HFFc6 (cell line): ENCODE measurements around the gene IL2RA. TPM values are rescaled to one million over a fixed set of nuclear protein-coding genes. Genes with fewer than 3 reads are reported as not detected.

ENCODE experiments used
- DNase-seq: peaks from one replicate; pipeline ENCODE4 v3.0.0-alpha.2; 2018
- H3K27ac Mint-ChIP-seq: 2 replicates; pipeline ENCODE4 v1.8.0; 2020; ENCODE audit warnings: mild to moderate bottlenecking, mixed read lengths
- H3K27me3 Mint-ChIP-seq: 2 replicates; pipeline ENCODE4 v1.8.0; 2021; ENCODE audit warnings: mild to moderate bottlenecking, moderate library complexity, mixed read lengths; ENCODE audit not compliant: insufficient read depth
- H3K36me3 Mint-ChIP-seq: 2 replicates; pipeline ENCODE4 v1.8.0; 2021; ENCODE audit warnings: low read depth, mixed read lengths
- H3K4me1 Mint-ChIP-seq: 2 replicates; pipeline ENCODE4 v1.8.0; 2020; ENCODE audit warnings: low read depth, mixed read lengths
- H3K4me3 Mint-ChIP-seq: 2 replicates; pipeline ENCODE4 v1.8.0; 2020; ENCODE audit warnings: mild to moderate bottlenecking, moderate library complexity, mixed read lengths
- H3K9me3 Mint-ChIP-seq: 2 replicates; pipeline ENCODE4 v1.8.0; 2020; ENCODE audit warnings: mild to moderate bottlenecking, mixed read lengths
- CTCF ChIP-seq: fragments of 200-600 bp; sonication (generic); IDR thresholded peaks from 2 replicates; pipeline ENCODE4 v1.5.0; 2021; ENCODE audit warnings: antibody characterized with exemption, mild to moderate bottlenecking
- total RNA-seq, 6 experiments: library from RNA; stranded (reverse); fragmentation: NEBNext Ultra II Directional; extraction: Animal tissue kit (Norgen Biotek cat#: 25700); gene quantifications; 2 replicates in 1 of 6; 3 replicates in 5 of 6; pipeline ENCODE4 v1.2.3, GENCODE V29; 2021

IL2RA gene
- total RNA-seq, 6 experiments from 2014 or later: not detected

- Mint-ChIP-seq H3K27ac (no peak overlapping the region), H3K4me3 (no peak overlapping the region), H3K36me3 (no peaks in the 10 kb centered on the region), H3K27me3 (peaks cover 2% of the 10 kb centered on the region; the same call in 1 of the 2 replicates), H3K4me1 (peaks cover 12% of the 10 kb centered on the region), H3K9me3 (no peaks in the 10 kb centered on the region)
- no peak for DNase-seq
- no peak for TF ChIP-seq CTCF
Measured at GRCh38 chr10:5971315-5971832, 90.8 kb downstream of the IL2RA start.

DNA sequence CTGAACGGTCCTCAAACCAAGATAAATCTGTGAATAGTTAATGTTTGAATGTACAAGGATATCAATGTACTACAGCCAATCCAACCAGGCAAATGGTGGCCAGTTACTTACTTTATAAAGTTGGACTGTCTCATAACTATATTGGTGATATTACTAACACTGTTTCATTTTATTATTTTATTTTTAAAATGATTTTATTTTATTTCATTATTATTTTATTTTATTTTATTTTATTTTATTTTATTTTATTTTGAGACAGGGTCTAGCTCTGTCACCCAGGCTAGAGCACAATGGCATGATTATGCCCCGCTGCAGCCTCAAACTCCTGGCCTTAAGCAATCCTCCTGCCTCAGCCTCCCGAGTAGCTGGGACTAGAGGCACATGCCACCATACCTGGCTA, 91.6 kb downstream of the IL2RA start:
- no peak for TF ChIP-seq CTCF
- no peak overlapping the region for H3K27ac Mint-ChIP-seq
- H3K27me3 Mint-ChIP-seq: peaks cover 5% of the 10 kb centered on the region; the same call in 1 of the 2 replicates
- 0 out of 2 replicates have a peak, but pooled peaks cover 7% of the 10 kb centered on the region for H3K4me1 Mint-ChIP-seq
- no peaks in the 10 kb centered on the region for H3K36me3 Mint-ChIP-seq
- no peak overlapping the region for H3K4me3 Mint-ChIP-seq
- DNase-seq: no peak
- H3K9me3 Mint-ChIP-seq: no peaks in the 10 kb centered on the region

GRCh38 chr10:5970066-5970465, 92.1 kb downstream of the IL2RA start:
- TF ChIP-seq CTCF: no peak
- Mint-ChIP-seq H3K4me3 (no peak overlapping the region), H3K4me1 (0 out of 2 replicates have a peak, but pooled peaks cover 7% of the 10 kb centered on the region)

GRCh38 chr10:5968681-5969453, 93.3 kb downstream of the IL2RA start:
- H3K9me3 Mint-ChIP-seq: no peaks in the 10 kb centered on the region
- H3K27me3 Mint-ChIP-seq: peaks cover 3% of the 10 kb centered on the region; the same call in 1 of the 2 replicates
- no peak for DNase-seq
- 0 out of 2 replicates have a peak, but pooled peaks cover 7% of the 10 kb centered on the region for H3K4me1 Mint-ChIP-seq
- H3K36me3 Mint-ChIP-seq: no peaks in the 10 kb centered on the region
- H3K27ac Mint-ChIP-seq: no peak overlapping the region
- no peak overlapping the region for H3K4me3 Mint-ChIP-seq
- TF ChIP-seq CTCF: no peak

More at GRCh38 chr10:5970066-5970465, 92.1 kb downstream of the IL2RA start:
- H3K27ac Mint-ChIP-seq: no peak overlapping the region
- H3K9me3 Mint-ChIP-seq: no peaks in the 10 kb centered on the region
- no peaks in the 10 kb centered on the region for H3K36me3 Mint-ChIP-seq
- peaks cover 3% of the 10 kb centered on the region; the same call in 1 of the 2 replicates for H3K27me3 Mint-ChIP-seq
- no peak for DNase-seq

DNA sequence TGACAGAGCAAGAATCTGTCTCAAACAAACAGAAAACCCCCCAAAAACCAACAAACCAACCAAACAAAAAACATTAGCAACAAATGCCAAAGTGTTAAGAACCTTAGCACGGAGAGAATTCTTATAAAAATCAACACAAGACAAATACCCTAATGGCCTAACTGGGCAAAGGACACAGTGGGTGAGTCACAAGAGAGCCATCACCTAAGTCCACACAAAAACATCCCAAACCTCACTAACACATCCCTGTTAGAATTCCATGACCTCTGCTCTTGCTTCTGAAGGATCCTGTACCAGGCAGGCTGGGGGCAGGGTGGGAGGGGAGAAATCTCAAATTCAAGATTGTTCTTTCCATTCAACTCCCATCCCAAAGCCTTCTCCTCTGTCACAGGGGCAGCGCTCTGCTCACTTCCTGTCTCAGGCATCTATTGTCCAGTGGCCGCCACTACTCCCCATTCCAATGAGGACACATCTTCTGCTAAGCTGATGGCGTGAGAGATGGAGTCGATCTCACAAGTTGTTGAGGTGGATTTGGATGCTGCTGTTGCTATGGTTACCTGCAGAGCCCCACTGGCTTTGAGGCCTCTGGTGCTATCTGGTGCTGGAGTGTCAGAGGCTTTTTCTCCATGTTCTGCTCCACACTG, 94.0 kb downstream of the IL2RA start:
- 0 out of 2 replicates have a peak, but pooled peaks cover 7% of the 10 kb centered on the region for H3K4me1 Mint-ChIP-seq

More for the DNA sequence above, 94.0 kb downstream of the IL2RA start:
- Mint-ChIP-seq H3K27me3 (peaks cover 3% of the 10 kb centered on the region; the same call in 1 of the 2 replicates), H3K4me3 (no peak overlapping the region), H3K9me3 (no peaks in the 10 kb centered on the region), H3K27ac (no peak overlapping the region), H3K36me3 (no peaks in the 10 kb centered on the region)
- no peak for TF ChIP-seq CTCF
- DNase-seq: no peak
